ENCODE data around the gene MAST4.

- TF ChIP-seq CTCF (IDR thresholded peaks at IDR 0.05) (no peak), EZH2 (IDR thresholded peaks at IDR 0.05; ENCODE audit: borderline replicate concordance, insufficient read depth, low read depth, low read length, poor library complexity, severe bottlenecking) (no peak)
Measured at GRCh38 chr5:67065237-67065636, 469.0 kb downstream of the MAST4 start.

Data from B cell (primary cell).